SK-N-MC (cell line): ENCODE measurements around the gene ORAI3.

Experiments used
- EZH2 ChIP-seq: fragments of 200-600 bp; sonication (generic); IDR thresholded peaks from one replicate; pipeline ENCODE4 v1.6.1; 2017; ENCODE audit warnings: antibody characterized with exemption
- FOXP2 ChIP-seq: optimal IDR thresholded peaks from 2 replicates; pipeline ENCODE3; 2011; ENCODE audit warnings: mild to moderate bottlenecking, moderate library complexity; ENCODE audit not compliant: insufficient read depth; ENCODE audit errors: extremely low read length, control extremely low read depth
- POLR2AphosphoS5 ChIP-seq: IDR thresholded peaks from 2 replicates; pipeline ENCODE4 v1.6.1; 2012; ENCODE audit warnings: mild to moderate bottlenecking, low read depth, low read length, borderline replicate concordance

DNA sequence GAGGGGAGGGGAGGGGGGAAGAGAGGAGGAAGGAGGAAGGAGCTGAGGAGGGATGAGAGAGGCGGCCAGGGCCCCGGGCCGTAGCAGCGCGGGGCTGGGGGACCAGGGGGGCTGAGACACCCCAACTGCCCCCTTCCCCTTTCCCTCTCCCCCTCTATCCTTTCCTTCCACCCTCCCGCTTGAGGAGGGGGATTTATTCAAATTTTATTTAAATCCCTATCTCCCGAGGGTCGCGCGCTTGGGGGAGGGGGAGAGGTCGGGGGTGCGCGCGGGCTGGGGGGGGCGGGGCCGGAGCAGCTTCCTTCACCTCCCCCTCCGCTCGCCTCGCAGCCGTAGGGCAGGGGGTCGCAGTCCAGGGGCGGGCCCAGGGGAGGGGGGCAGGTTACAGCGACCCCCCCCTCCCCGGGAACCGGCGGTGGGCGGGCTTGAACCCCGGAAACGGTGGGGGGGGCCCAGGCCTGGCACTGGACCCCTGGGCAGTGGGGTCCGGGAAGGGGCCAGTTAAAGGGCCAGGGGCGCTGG, 25.3 kb upstream of the ORAI3 start, which contains the start of gene FBXL19:
- TF ChIP-seq EZH2 (no peak), POLR2AphosphoS5 (no peak), FOXP2 (no peak)
